ENCODE measurements around the gene ANKRD13C.

ANKRD13C gene

GRCh38 chr1:70334436-70334835 is 20.1 kb downstream of the ANKRD13C start:
- DNase-seq (ENCODE audit: extremely low read depth, low read depth) = no peak
- no peak for TF ChIP-seq CTCF (IDR thresholded peaks at IDR 0.05; ENCODE audit: low read depth, low read length)

- no peak for DNase-seq (ENCODE audit: extremely low read depth, low read depth)
- TF ChIP-seq CTCF (IDR thresholded peaks at IDR 0.05; ENCODE audit: low read depth, low read length) = no peak
Observed at GRCh38 chr1:70333245-70333644, 21.3 kb downstream of the ANKRD13C start.

- DNase-seq (ENCODE audit: extremely low read depth, low read depth) = no peak
- TF ChIP-seq CTCF (IDR thresholded peaks at IDR 0.05; ENCODE audit: low read depth, low read length) = no peak
Observed at GRCh38 chr1:70331962-70332361, 22.6 kb downstream of the ANKRD13C start.

- no peak for DNase-seq (ENCODE audit: extremely low read depth, low read depth)
- TF ChIP-seq CTCF (IDR thresholded peaks at IDR 0.05; ENCODE audit: low read depth, low read length) = no peak
Observed at GRCh38 chr1:70327306-70328076, 27.0 kb downstream of the ANKRD13C start.

- no peak for TF ChIP-seq CTCF (IDR thresholded peaks at IDR 0.05; ENCODE audit: low read depth, low read length)
- no peak for DNase-seq (ENCODE audit: extremely low read depth, low read depth)
Observed at GRCh38 chr1:70324683-70325082, 29.8 kb downstream of the ANKRD13C start.

- TF ChIP-seq CTCF (IDR thresholded peaks at IDR 0.05; ENCODE audit: low read depth, low read length) = no peak
- peak; percentile 1 for DNase-seq (ENCODE audit: extremely low read depth, low read depth)
Observed at GRCh38 chr1:70319750-70320149, 34.8 kb downstream of the ANKRD13C start.

GRCh38 chr1:70318191-70318590 is 36.3 kb downstream of the ANKRD13C start:
- DNase-seq (ENCODE audit: extremely low read depth, low read depth) = no peak
- no peak for TF ChIP-seq CTCF (IDR thresholded peaks at IDR 0.05; ENCODE audit: low read depth, low read length)

Data from AG09319 (cell line).